ENCODE results near the gene ADAMTS12.

The ADAMTS12 gene

DNA sequence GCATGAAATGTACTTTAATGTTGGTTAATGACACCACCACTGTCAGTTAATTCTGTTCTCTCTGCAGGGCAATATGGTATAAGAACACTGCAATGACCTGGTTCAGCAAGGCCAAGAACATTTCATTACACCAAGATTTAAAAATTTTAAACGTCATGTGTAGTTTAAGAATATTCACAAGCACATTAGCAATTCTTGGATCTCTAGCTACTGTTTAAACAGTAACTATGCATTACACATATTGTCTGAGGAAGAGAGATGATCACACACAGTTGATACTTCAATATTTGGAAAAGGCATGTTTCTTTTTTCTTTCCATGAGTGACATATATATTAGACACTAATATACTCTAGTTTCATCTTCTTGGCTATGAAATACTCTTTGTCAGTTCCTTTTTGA, 143.0 kb downstream of the ADAMTS12 start:
- DNase-seq = no peak

DNA sequence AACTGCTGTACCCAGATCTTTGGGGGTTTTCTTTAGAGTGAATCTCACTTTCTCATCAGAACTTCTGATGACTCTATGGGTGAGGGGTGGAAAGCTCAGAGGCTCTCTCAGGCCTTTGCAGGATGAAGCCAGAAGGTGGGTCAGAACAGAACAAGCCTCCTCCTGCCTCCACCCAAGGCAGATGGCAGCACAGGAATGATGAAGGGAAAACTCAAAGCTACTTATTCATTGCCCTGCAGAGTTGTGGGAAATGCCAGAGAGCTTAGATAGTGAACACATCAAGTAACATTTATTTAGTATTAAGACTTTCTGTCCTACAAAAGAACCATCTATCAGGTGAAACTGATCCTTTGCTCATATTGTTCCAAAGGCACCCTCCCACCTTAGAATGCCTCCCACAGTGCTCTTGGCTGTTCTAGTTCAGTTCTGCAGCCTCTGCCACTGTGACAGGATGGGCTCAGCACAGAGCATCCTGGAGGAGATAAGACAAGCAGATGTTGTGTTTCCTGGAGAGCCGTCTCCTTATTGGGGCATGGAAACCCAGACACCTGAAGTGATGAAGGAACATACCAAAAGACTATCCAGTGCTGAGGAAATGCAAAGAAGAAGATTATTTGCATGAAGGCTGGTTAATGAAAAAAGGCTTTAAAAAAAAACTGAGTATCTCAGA, 146.6 kb downstream of the ADAMTS12 start:
- DNase-seq = no peak

DNA sequence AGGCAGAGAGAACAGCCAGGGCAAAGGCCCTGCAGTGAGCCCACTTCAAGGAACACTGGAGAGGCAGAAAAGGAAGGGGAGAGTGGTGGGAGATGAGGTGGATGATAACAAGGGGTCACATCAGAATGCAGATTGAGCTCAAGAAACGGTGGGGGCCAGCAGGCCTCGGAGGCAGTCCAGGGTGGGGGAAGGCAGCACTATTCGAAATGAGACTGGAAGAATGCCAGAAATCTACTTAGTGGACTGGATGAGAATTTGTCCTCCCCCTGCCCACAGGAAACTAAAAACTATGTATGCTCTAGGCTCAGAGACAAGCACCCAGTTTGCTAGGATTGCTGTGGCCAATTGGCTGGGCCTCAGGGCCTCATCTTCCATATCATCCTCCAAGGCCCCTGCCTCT, 148.7 kb downstream of the ADAMTS12 start:
- DNase-seq = no peak

- DNase-seq = no peak
Measured at GRCh38 chr5:33742181-33742580, 149.6 kb downstream of the ADAMTS12 start.

DNA sequence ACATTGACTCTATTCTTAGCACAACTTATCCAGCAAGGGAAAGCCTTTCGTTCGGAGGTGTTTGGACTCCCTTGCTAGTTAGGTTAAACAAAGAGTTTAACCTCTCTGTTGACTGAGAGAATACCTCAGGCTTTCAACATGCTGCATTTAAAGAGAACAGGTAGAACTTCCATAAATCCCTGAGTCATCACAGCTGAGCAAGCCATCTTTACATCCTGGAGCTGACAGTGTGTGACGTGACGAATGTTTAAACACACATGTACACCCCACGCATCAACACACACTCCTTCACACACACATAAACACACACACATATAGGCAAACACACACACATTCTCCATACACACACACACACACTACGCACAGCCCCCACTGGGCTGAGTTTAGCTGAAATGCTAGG, 152.8 kb downstream of the ADAMTS12 start:
- no peak for DNase-seq

DNA sequence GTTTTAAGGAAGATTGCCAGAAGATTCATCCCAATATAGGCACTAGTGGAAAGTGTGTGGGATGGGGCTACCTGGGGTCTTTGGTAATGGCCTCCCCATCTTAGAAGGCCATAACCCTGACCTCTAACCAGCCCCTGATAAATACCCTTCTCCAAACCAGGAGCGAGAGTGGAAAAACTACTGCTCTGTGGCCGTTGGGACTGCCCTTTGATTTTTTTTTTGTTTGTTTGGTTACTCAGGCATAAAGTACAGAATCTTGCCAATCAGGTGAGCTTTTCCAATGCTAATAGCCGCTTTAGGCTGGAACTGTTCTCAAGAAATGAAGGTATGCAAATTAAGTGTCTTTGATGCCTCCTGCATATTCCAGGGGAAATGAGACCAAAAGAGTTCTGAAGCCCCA, 153.7 kb downstream of the ADAMTS12 start:
- no peak for DNase-seq

DNA sequence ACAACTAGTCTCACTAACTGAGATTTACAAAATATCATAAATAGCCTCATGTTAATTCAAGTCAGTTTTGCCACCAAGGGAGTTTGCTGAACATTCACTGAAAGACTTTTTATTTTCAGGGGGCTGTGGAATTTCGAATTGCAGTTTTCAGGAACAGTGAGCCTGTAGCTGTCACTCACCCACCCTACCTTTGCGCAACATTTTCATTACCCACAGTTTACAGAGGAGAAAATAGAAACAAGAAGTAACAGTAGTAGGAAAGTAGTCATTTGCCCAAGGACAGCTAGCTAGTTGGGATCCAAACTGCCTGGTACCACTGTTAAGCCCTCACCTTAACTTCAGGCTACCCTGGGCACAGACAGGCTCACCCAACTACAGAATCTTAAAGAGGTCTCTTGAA, 154.1 kb downstream of the ADAMTS12 start:
- DNase-seq = no peak

DNA sequence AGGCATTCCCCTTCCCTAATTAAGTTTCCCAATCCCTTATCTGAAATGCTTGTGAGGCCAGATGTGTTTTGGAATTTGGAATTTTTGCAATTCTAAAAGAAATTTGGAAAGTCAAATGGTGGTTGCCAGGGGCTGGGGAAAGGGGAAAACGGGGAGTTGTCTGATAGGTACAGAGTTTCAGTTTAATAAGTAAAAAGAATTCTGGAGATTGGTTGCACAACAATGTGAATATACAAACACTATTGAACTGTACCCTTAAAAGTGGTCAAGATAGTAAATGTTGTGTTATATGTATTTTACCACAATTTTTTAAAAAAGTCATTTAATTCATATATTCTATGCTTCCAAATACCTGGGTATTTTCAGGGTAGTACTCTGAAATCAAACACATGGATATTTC, 154.5 kb downstream of the ADAMTS12 start:
- DNase-seq = no peak

DNA sequence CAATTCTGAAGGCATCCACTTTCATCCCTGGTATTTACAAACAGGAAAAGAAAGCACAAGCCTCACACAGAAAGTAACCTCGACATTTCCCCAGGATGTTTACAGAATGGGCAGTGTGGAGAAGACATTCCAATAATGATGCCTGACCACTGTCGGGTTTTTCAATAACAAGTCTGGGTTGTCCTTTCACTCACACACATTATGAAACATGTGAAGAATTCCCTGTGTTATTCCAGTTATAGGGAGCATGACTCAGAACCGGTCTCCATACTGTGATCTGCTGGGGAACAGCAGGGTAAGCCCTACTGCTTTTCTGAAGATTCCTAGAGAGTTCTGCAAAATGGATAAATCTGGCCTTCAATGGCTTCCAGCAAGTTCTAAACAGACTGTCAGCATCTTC, 155.3 kb downstream of the ADAMTS12 start:
- DNase-seq = no peak

DNA sequence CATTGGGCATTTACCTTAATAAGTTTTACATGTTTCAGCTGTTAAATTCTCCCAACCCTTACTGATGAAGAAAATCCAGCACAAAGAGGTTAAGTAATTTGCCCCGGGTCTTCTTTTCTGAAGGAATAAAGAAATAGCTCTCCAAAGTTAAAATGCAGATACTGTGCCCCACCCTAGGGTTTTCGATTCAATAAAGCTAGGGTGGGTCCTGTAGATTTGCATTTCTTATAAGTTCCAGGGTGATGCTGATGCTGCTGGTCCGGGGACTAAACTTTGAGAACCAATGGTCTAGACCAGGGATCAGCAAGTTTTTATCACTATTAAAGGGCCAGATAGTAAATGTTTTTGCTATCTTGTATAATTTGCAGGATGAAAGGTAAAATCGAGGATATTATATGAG, 156.7 kb downstream of the ADAMTS12 start:
- no peak for DNase-seq

DNA sequence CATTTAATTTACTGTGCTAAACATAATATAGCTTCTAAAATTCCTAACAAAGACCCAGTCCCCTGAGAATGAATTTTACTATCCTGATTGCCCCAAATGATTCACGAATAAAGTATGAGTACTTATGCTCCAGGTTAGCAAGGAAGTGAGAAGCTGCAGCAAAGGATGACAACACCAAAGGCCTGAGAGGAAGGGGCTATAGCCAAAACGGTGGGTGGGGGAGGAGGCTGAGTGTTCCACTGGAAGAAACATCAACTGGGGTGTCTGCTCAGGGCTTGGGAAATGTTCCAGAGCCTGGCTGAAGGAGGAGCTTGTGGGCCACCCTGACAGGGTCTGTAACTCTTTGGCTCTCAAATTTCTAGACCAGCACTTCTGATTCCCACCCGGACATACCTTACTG, 157.3 kb downstream of the ADAMTS12 start:
- no peak for DNase-seq

GRCh38 chr5:33733225-33733624, 158.6 kb downstream of the ADAMTS12 start:
- no peak for DNase-seq

- DNase-seq = no peak
Measured at GRCh38 chr5:33726422-33727165, 165.2 kb downstream of the ADAMTS12 start.

DNA sequence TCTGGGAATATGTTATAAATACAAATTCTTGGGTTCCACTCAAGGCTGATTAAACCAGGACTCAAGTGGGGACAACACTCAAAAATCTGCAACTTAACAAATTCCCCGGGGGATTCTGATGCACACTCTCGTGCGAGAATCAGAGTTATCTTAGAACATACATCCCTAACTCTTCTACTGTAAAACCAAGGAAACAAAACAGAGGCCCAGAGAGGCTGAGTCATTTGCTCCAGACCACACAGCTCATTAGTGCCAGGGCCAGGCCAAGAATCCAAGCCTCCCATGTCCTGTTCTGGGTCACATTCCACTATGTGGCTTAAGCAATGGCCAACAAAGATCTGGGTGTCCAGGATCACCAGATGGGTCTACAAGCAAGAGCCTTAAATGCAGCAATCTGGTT, 166.0 kb downstream of the ADAMTS12 start:
- DNase-seq = no peak

DNA sequence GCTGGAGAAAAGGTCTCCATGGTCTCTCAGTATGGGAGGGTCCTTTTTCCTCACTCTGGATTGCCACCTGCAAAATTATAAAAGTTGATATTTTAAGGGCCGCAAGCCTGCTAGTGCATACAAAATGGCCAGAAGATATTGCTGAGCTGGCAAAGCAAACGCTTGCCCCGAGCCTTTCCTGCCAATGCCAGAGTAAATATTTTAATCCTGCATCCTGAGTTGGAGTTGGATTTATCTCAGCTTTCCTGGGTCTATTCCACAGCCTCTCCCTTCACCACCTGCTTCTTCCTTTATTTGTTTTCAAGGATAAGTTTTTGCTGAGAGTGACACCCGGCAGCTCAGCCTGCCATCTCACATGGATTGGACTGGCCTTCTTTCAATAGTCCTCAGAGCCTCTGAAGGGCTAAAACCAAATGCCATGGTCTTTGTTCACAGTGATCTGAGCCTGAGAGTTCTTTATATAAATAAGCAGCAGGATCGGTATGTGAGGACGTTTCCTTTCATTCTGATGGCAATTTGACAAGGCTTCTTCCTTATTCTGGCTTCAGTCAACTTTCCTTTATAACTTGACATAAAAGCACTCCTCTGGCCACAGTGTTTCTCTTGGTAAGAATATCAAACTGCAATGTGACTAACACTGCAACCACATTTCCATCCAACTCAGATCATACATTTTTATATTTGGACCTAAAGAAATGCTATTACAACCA, 170.1 kb downstream of the ADAMTS12 start:
- no peak for DNase-seq

- no peak for DNase-seq
Measured at GRCh38 chr5:33720176-33720575, 171.6 kb downstream of the ADAMTS12 start.

GRCh38 chr5:33719769-33720168, 172.0 kb downstream of the ADAMTS12 start:
- no peak for DNase-seq

DNA sequence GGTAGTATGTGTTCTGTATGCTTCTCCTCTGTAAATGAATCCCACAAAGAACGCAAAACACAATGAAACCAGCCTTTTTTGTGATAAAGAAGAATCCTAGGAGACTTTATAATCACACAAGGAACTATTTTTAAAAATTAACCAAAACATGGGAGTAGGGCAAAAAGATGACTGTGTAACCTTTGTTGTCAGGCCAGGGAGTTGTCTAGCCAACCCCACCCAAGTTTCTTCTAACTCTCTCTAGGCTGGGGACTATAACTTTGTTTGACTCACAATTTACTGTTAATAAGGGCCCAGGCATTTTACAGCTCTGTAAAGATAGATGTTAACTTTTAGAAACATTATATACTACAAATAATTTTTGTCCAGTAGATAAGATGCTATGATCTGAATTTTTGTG, 176.1 kb downstream of the ADAMTS12 start:
- DNase-seq = no peak

- DNase-seq = no peak
Measured at GRCh38 chr5:33713136-33713765, 178.5 kb downstream of the ADAMTS12 start.

- no peak for DNase-seq
Measured at GRCh38 chr5:33712664-33713063, 179.1 kb downstream of the ADAMTS12 start.

GRCh38 chr5:33711094-33711679, 180.6 kb downstream of the ADAMTS12 start:
- no peak for DNase-seq

- no peak for DNase-seq
Measured at GRCh38 chr5:33702867-33703266, 188.9 kb downstream of the ADAMTS12 start.

- DNase-seq = no peak
Measured at GRCh38 chr5:33701951-33702350, 189.8 kb downstream of the ADAMTS12 start.

Measured in CD4-positive, alpha-beta T cell treated with Interleukin-4 for 4 hours (primary cell).